Keratinocyte (primary cell): ENCODE data around the gene CASP3. TPM values are rescaled to one million over a fixed set of nuclear protein-coding genes. Genes with fewer than 3 reads are reported as not detected.

Source experiments
- DNase-seq: peaks from one replicate; pipeline ENCODE4 v3.0.0-alpha.2; 2011; ENCODE audit warnings: low read depth, missing footprints, low spot score
- FAIRE-seq: peaks from 2 replicates; lab custom pipeline; 2011; peaks lifted over from hg19 to GRCh38; lab: Jason Lieb, UNC
- H2AFZ ChIP-seq: 2 replicates; pipeline ENCODE4 v1.6.0; 2012; ENCODE audit warnings: low read length, control low read depth, inconsistent platforms; ENCODE audit not compliant: control insufficient read depth
- H3K27ac ChIP-seq: 2 replicates; pipeline ENCODE4 v1.5.1; 2011; ENCODE audit warnings: low read length; ENCODE audit not compliant: control insufficient read depth, insufficient read depth
- H3K27me3 ChIP-seq: 3 replicates; pipeline ENCODE4 v1.6.0; 2011; ENCODE audit warnings: low read length; ENCODE audit not compliant: control insufficient read depth, insufficient read depth; ENCODE audit errors: extremely low read depth
- H3K36me3 ChIP-seq, 2 experiments: 2 replicates in 1 of 2; 3 replicates in 1 of 2; pipeline ENCODE4 v1.5.1; 2011; ENCODE audit warnings: low read length in 2 of 2, mild to moderate bottlenecking in 1 of 2; ENCODE audit not compliant: control insufficient read depth in 2 of 2, insufficient read depth in 2 of 2; ENCODE audit errors: extremely low read depth in 1 of 2
- H3K4me1 ChIP-seq: 3 replicates; pipeline ENCODE4 v1.5.1; 2011; ENCODE audit warnings: low read length; ENCODE audit not compliant: control insufficient read depth, insufficient read depth; ENCODE audit errors: extremely low read depth
- H3K4me2 ChIP-seq: 3 replicates; pipeline ENCODE4 v1.6.0; 2011; ENCODE audit warnings: low read depth, low read length; ENCODE audit not compliant: control insufficient read depth, insufficient read depth; ENCODE audit errors: extremely low read depth
- H3K4me3 ChIP-seq, 3 experiments: fragments of 200-600 bp in 1 of 3; sonication (generic) in 1 of 3; 2 replicates in 2 of 3; 3 replicates in 1 of 3; pipeline ENCODE4 v1.5.1; 2011 to 2016; ENCODE audit warnings: low read length in 3 of 3, mild to moderate bottlenecking in 3 of 3, control low read depth in 2 of 3, inconsistent platforms in 1 of 3, low read depth in 1 of 3, mixed read lengths in 1 of 3, mixed run types in 1 of 3, moderate library complexity in 1 of 3; ENCODE audit not compliant: control insufficient read depth in 2 of 3, insufficient read depth in 2 of 3; ENCODE audit errors: extremely low read depth in 1 of 3
- H3K79me2 ChIP-seq: 2 replicates; pipeline ENCODE4 v1.6.0; 2012; ENCODE audit warnings: low read length; ENCODE audit not compliant: control insufficient read depth, insufficient read depth
- H3K9ac ChIP-seq: 3 replicates; pipeline ENCODE4 v1.6.0; 2011; ENCODE audit warnings: low read length; ENCODE audit not compliant: control insufficient read depth, insufficient read depth; ENCODE audit errors: extremely low read depth
- H3K9me1 ChIP-seq: 3 replicates; pipeline ENCODE4 v1.6.0; 2011; ENCODE audit warnings: low read length; ENCODE audit not compliant: control insufficient read depth, insufficient read depth; ENCODE audit errors: extremely low read depth
- H3K9me3 ChIP-seq: 2 replicates; pipeline ENCODE4 v1.5.1; 2012; ENCODE audit warnings: low read depth, low read length; ENCODE audit not compliant: control insufficient read depth
- H4K20me1 ChIP-seq: 3 replicates; pipeline ENCODE4 v1.6.0; 2011; ENCODE audit warnings: low read length; ENCODE audit not compliant: control insufficient read depth, insufficient read depth; ENCODE audit errors: extremely low read depth
- CTCF ChIP-seq, 3 experiments: IDR thresholded peaks in 1 of 3; conservative IDR thresholded peaks in 1 of 3; optimal IDR thresholded peaks in 1 of 3; 2 replicates in 2 of 3; 3 replicates in 1 of 3; pipeline versions ENCODE3 to v1.5.1; 2011; ENCODE audit warnings: low read length in 3 of 3, mild to moderate bottlenecking in 3 of 3, moderate library complexity in 2 of 3, control low read depth in 1 of 3, inconsistent platforms in 1 of 3; ENCODE audit not compliant: insufficient read depth in 2 of 3; ENCODE audit errors: extremely low read depth in 1 of 3
- EZH2 ChIP-seq: IDR thresholded peaks from one replicate; pipeline ENCODE4 v1.6.1; 2012; ENCODE audit warnings: inconsistent platforms, mild to moderate bottlenecking, low read length, moderate library complexity
- dilution Hi-C: fragments of 300-500 bp; cut with MboI; formaldehyde crosslinking; loops from one replicate; pipeline ENCODE4 v1.7.0; 2020; ENCODE audit warnings: low sequenced_read_pairs; ENCODE audit not compliant: extremely low pct_ligation_motif_present
- polyA plus RNA-seq, 5 experiments: library from polyadenylated mRNA; depleted of rRNA in 3 of 5; stranded (reverse) in 3 of 5; stranded (forward) in 1 of 5; unstranded in 1 of 5; fragments of >200 nt; gene quantifications; 1 replicate in 1 of 5; 2 replicates in 3 of 5; 3 replicates in 1 of 5; pipeline versions ENCODE4 v1.2.1 to v1.2.3, GENCODE V29; 2011 to 2012; ENCODE audit warnings: missing spikeins in 2 of 5, low read depth in 1 of 5, low replicate concordance in 1 of 5

CASP3 gene
- polyA plus RNA-seq, 1 donor (not counting 4 experiments of a cell fraction or from before 2014, with no cell fraction given) = 51.1 TPM

- H3K4me1 ChIP-seq = peaks cover 32% of the 10 kb centered on the region
- H3K36me3 ChIP-seq = peaks cover 0 to 2% of the 10 kb centered on the region in 2 experiments
- peak overlapping the region; percentile 85 for H3K27ac ChIP-seq
- no peaks in the 10 kb centered on the region for H3K27me3 ChIP-seq
- peak; percentile 86 for FAIRE-seq
- no peaks in the 10 kb centered on the region for H3K79me2 ChIP-seq
- peak; percentile 65 for DNase-seq
- peak overlapping the region; percentile 56 for H2AFZ ChIP-seq
- TF ChIP-seq CTCF (optimal IDR thresholded peaks at IDR 0.05 in 1 of 3, IDR thresholded peaks at IDR 0.05 in 1 of 3, conservative IDR thresholded peaks at IDR 0.05 in 1 of 3; ENCODE audit: extremely low read depth in 1 of 3, insufficient read depth in 2 of 3, low read length in 3 of 3) = no peak
- TF ChIP-seq EZH2 = no peak
- H3K9me1 ChIP-seq = no peaks in the 10 kb centered on the region
- peak overlapping the region; percentile 54 for H3K9ac ChIP-seq
- H3K9me3 ChIP-seq = no peaks in the 10 kb centered on the region
- H4K20me1 ChIP-seq = no peaks in the 10 kb centered on the region
- peak overlapping the region in 2 of 3 experiments; percentile 38 to 46 for H3K4me3 ChIP-seq
- peak overlapping the region; percentile 73 for H3K4me2 ChIP-seq
- dilution Hi-C loops = no loop called here
These were observed 39.2 kb upstream of the CASP3 start for GRCh38 chr4:184688447-184688846.

GRCh38 chr4:184688005-184688404 lies 38.8 kb upstream of the CASP3 start:
- TF ChIP-seq CTCF (optimal IDR thresholded peaks at IDR 0.05 in 1 of 3, IDR thresholded peaks at IDR 0.05 in 1 of 3, conservative IDR thresholded peaks at IDR 0.05 in 1 of 3; ENCODE audit: extremely low read depth in 1 of 3, insufficient read depth in 2 of 3, low read length in 3 of 3) = no peak
- no peak for TF ChIP-seq EZH2
- no peak for FAIRE-seq
- Histone ChIP-seq H3K4me3 (peak overlapping the region in 1 of 3 experiments; percentile 5), H3K27ac (peak overlapping the region; percentile 85), H3K36me3 (peaks cover 0 to 2% of the 10 kb centered on the region in 2 experiments), H3K9me3 (no peaks in the 10 kb centered on the region), H3K4me1 (peaks cover 32% of the 10 kb centered on the region), H3K79me2 (no peaks in the 10 kb centered on the region), H3K27me3 (no peaks in the 10 kb centered on the region), H3K9ac (peak overlapping the region; percentile 30), H3K9me1 (no peaks in the 10 kb centered on the region), H3K4me2 (peak overlapping the region; percentile 73), H4K20me1 (no peaks in the 10 kb centered on the region), H2AFZ (no peak overlapping the region)
- DNase-seq = no peak
- dilution Hi-C loops = no loop called here
